ENCODE measurements around the gene ST7.

The ST7 gene

DNA sequence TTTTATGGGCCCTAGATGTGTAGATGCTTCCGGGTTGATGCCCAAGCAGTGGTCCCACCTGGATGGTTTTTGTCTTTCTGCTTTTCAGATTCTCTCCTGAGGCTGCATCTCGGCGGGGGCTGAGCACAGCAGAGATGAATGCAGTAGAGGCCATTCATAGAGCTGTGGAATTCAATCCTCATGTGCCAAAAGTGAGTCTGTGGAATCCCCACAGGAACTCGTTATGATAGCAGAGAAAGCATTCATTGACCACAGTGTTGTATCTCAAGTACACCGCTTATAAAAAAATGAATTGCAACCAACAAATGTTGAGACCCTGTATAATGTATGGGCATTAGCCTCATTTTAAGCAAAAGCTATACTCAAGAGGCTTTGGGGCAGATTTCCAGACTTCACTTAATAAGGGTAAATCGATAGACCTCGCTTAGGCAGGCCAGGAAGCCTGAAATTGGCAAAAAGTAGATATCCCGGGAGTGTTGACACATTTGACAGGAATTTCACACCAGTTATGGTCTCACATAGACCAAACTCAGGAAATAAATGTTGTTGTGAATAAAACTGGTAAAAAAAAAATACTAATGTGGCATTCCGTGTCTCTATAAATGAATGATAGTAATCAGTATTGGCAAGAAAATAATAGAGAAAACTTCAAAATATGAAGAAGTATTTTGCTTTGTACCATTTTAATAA lies 237.6 kb downstream of the ST7 start:
- Histone ChIP-seq H3K9ac (ENCODE audit: low read length) (no peak overlapping the region), H3K4me1 (ENCODE audit: control insufficient read depth, insufficient read depth, low read length) (no peaks in the 10 kb centered on the region), H3K27me3 (ENCODE audit: control insufficient read depth, insufficient read depth, low read length) (no peaks in the 10 kb centered on the region), H3K36me3 (ENCODE audit: control insufficient read depth, insufficient read depth, low read length) (no peaks in the 10 kb centered on the region), H3K9me3 (ENCODE audit: control insufficient read depth, low read length) (no peaks in the 10 kb centered on the region), H3K4me3 (ENCODE audit: low read length) (no peak overlapping the region)

DNA sequence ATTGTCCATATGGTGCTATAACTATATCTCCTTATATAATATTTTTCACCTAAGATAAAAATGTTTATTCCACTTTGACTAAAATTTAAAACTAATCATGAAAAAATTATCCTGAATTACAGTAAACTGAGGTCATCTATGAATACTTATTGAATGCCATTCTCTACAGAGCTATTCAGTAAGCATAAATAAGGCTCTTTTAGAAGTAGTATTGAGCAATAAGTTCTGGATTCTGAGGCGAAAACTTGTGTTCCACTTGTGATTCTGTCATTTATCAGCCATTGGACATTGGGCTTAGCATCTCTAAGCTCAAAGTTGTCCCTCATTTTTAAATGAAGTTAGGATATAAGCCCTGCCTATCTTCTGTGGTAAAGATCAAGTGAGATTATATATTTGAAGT lies 238.8 kb downstream of the ST7 start:
- no peaks in the 10 kb centered on the region for H3K9me3 ChIP-seq (ENCODE audit: control insufficient read depth, low read length)
- no peaks in the 10 kb centered on the region for H3K27me3 ChIP-seq (ENCODE audit: control insufficient read depth, insufficient read depth, low read length)
- H3K9ac ChIP-seq (ENCODE audit: low read length), result no peak overlapping the region
- H3K4me1 ChIP-seq (ENCODE audit: control insufficient read depth, insufficient read depth, low read length), result no peaks in the 10 kb centered on the region
- H3K36me3 ChIP-seq (ENCODE audit: control insufficient read depth, insufficient read depth, low read length), result no peaks in the 10 kb centered on the region
- no peak overlapping the region for H3K4me3 ChIP-seq (ENCODE audit: low read length)

- H3K4me3 ChIP-seq (ENCODE audit: low read length), result no peak overlapping the region
- H3K9ac ChIP-seq (ENCODE audit: low read length), result no peak overlapping the region
- no peaks in the 10 kb centered on the region for H3K9me3 ChIP-seq (ENCODE audit: control insufficient read depth, low read length)
- no peaks in the 10 kb centered on the region for H3K27me3 ChIP-seq (ENCODE audit: control insufficient read depth, insufficient read depth, low read length)
- H3K4me1 ChIP-seq (ENCODE audit: control insufficient read depth, insufficient read depth, low read length), result no peaks in the 10 kb centered on the region
- H3K36me3 ChIP-seq (ENCODE audit: control insufficient read depth, insufficient read depth, low read length), result no peaks in the 10 kb centered on the region
Observed at GRCh38 chr7:117193564-117193963, 240.3 kb downstream of the ST7 start.

DNA sequence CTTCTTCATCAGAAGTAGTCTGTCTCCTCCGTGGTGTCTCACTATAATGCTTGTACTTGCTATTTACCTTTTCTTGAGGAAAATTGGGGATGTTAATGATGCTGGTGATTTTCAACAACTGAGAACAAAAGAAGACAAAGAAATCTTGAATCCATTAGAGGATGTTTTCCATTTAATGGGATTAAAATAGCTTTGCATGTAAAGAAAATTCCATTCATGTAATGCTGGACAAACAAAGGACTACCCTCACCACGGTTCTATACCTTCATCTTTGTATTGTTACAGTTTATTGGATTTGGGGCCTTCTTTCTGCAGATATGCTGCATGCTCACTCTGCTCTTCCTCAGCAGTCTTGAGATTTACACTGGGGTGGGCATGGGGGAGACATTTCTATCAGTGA lies 241.1 kb downstream of the ST7 start:
- no peak overlapping the region for H3K9ac ChIP-seq (ENCODE audit: low read length)
- no peaks in the 10 kb centered on the region for H3K9me3 ChIP-seq (ENCODE audit: control insufficient read depth, low read length)
- no peak overlapping the region for H3K4me3 ChIP-seq (ENCODE audit: low read length)
- no peaks in the 10 kb centered on the region for H3K27me3 ChIP-seq (ENCODE audit: control insufficient read depth, insufficient read depth, low read length)
- H3K4me1 ChIP-seq (ENCODE audit: control insufficient read depth, insufficient read depth, low read length), result no peaks in the 10 kb centered on the region
- H3K36me3 ChIP-seq (ENCODE audit: control insufficient read depth, insufficient read depth, low read length), result no peaks in the 10 kb centered on the region

GRCh38 chr7:117195361-117196029 lies 242.2 kb downstream of the ST7 start:
- no peaks in the 10 kb centered on the region for H3K4me1 ChIP-seq (ENCODE audit: control insufficient read depth, insufficient read depth, low read length)
- no peaks in the 10 kb centered on the region for H3K27me3 ChIP-seq (ENCODE audit: control insufficient read depth, insufficient read depth, low read length)
- H3K36me3 ChIP-seq (ENCODE audit: control insufficient read depth, insufficient read depth, low read length), result no peaks in the 10 kb centered on the region
- no peak overlapping the region for H3K9ac ChIP-seq (ENCODE audit: low read length)
- no peaks in the 10 kb centered on the region for H3K9me3 ChIP-seq (ENCODE audit: control insufficient read depth, low read length)
- no peak overlapping the region for H3K4me3 ChIP-seq (ENCODE audit: low read length)

DNA sequence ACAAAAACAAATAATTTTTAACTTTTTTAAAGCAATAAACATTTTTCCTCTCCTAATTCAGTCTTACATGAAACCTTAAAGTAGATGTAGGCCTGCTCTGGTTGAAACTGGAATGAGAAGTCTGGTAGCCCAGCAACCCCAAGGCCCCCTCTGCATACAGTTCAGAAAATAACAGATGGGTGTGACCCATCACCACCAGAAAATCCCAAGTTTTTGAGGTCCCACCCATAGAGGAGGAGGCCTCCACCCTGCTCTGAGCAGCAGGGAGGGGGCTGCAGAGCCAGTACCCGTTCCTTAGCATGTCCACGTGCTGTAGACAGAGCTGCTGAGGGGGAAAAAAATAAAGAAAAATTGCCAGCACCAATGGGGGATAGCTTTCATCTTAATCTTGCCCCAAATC lies 246.8 kb downstream of the ST7 start:
- no peaks in the 10 kb centered on the region for H3K36me3 ChIP-seq (ENCODE audit: control insufficient read depth, insufficient read depth, low read length)
- no peaks in the 10 kb centered on the region for H3K27me3 ChIP-seq (ENCODE audit: control insufficient read depth, insufficient read depth, low read length)
- H3K9ac ChIP-seq (ENCODE audit: low read length), result no peak overlapping the region
- no peaks in the 10 kb centered on the region for H3K4me1 ChIP-seq (ENCODE audit: control insufficient read depth, insufficient read depth, low read length)
- no peaks in the 10 kb centered on the region for H3K9me3 ChIP-seq (ENCODE audit: control insufficient read depth, low read length)
- no peak overlapping the region for H3K4me3 ChIP-seq (ENCODE audit: low read length)

DNA sequence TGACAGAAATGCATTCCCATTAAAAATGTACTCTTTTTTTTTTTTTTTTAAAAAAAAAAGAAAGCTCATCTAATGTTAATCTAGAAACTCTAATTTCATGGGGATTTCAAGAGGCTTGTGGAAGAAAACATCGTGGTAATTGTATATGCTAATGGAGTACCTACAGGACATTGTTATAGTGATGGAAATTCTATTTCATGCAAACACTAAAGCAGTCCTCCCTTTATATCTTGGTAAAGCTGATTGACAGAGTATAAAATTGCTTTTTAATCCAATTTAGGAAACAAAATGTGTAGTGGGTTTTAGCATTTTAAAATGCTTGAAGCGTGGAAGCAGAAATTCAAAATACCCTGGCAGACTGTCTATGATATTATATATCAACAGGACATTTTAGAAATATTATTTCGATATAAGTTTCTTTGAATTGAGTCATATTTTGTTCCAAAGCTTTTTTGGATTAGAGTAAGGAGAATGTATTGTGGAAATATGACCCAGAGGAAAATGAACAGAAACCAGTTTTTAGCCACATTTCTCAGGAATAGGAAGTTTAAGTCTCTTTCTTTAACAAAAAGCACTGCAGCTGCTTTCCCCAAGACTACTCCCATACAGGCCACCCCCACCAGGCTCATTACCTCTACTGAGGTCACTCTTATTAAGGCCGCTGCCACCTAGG lies 247.6 kb downstream of the ST7 start:
- H3K36me3 ChIP-seq (ENCODE audit: control insufficient read depth, insufficient read depth, low read length), result no peaks in the 10 kb centered on the region
- no peaks in the 10 kb centered on the region for H3K4me1 ChIP-seq (ENCODE audit: control insufficient read depth, insufficient read depth, low read length)
- no peaks in the 10 kb centered on the region for H3K9me3 ChIP-seq (ENCODE audit: control insufficient read depth, low read length)
- no peak overlapping the region for H3K9ac ChIP-seq (ENCODE audit: low read length)
- no peak overlapping the region for H3K4me3 ChIP-seq (ENCODE audit: low read length)
- H3K27me3 ChIP-seq (ENCODE audit: control insufficient read depth, insufficient read depth, low read length), result no peaks in the 10 kb centered on the region

DNA sequence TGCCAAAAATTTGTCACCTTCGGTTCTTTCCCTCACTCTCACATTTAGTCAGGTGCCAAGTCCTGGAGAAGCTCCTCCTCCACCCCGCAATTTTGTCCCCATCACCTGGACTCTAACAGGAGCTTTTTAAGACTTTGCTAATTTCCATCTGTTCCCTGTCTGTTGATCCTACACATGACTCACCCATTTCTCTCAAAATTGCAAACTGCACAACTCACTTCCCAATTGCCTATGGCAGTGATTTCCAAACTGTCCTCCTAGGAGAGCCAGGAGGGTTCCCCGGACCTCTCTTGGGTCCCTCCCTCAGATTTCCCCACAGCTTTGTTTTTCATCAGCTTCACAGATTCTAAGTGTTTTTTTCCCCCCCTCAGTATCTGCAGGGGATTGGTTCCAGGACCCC lies 249.2 kb downstream of the ST7 start:
- H3K9ac ChIP-seq (ENCODE audit: low read length), result no peak overlapping the region
- H3K36me3 ChIP-seq (ENCODE audit: control insufficient read depth, insufficient read depth, low read length), result no peaks in the 10 kb centered on the region
- no peaks in the 10 kb centered on the region for H3K9me3 ChIP-seq (ENCODE audit: control insufficient read depth, low read length)
- H3K4me3 ChIP-seq (ENCODE audit: low read length), result no peak overlapping the region
- no peaks in the 10 kb centered on the region for H3K27me3 ChIP-seq (ENCODE audit: control insufficient read depth, insufficient read depth, low read length)
- no peaks in the 10 kb centered on the region for H3K4me1 ChIP-seq (ENCODE audit: control insufficient read depth, insufficient read depth, low read length)

- Histone ChIP-seq H3K4me1 (ENCODE audit: control insufficient read depth, insufficient read depth, low read length) (no peaks in the 10 kb centered on the region), H3K9me3 (ENCODE audit: control insufficient read depth, low read length) (no peaks in the 10 kb centered on the region), H3K36me3 (ENCODE audit: control insufficient read depth, insufficient read depth, low read length) (no peaks in the 10 kb centered on the region), H3K27me3 (ENCODE audit: control insufficient read depth, insufficient read depth, low read length) (no peaks in the 10 kb centered on the region), H3K4me3 (ENCODE audit: low read length) (no peak overlapping the region), H3K9ac (ENCODE audit: low read length) (no peak overlapping the region)
Observed at GRCh38 chr7:117203205-117203604, 249.9 kb downstream of the ST7 start.

DNA sequence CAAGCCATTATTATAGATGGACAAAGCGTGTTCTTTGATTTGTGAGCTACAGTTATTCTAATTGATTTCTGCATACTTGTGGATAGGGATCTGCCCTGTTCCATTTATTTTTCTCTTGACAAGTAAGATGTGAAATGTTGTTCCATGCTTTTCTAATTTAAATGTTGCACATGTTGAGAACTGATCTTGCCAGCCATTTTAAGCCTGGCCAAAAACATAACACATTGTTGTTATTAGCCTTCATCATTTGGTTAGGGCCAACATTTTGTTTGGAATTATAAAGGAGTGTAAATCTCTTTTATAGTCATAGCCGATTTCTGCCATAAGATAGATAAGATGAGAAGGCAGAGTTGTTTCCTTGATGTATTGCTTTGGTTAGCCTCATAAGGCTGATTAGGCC lies 252.6 kb downstream of the ST7 start:
- no peak overlapping the region for H3K9ac ChIP-seq (ENCODE audit: low read length)
- no peak overlapping the region for H3K4me3 ChIP-seq (ENCODE audit: low read length)
- no peaks in the 10 kb centered on the region for H3K9me3 ChIP-seq (ENCODE audit: control insufficient read depth, low read length)
- H3K36me3 ChIP-seq (ENCODE audit: control insufficient read depth, insufficient read depth, low read length), result no peaks in the 10 kb centered on the region
- H3K27me3 ChIP-seq (ENCODE audit: control insufficient read depth, insufficient read depth, low read length), result no peaks in the 10 kb centered on the region
- H3K4me1 ChIP-seq (ENCODE audit: control insufficient read depth, insufficient read depth, low read length), result no peaks in the 10 kb centered on the region

GRCh38 chr7:117208257-117208656 lies 255.0 kb downstream of the ST7 start:
- H3K9ac ChIP-seq (ENCODE audit: low read length), result no peak overlapping the region
- no peak overlapping the region for H3K4me3 ChIP-seq (ENCODE audit: low read length)
- H3K27me3 ChIP-seq (ENCODE audit: control insufficient read depth, insufficient read depth, low read length), result no peaks in the 10 kb centered on the region
- no peaks in the 10 kb centered on the region for H3K36me3 ChIP-seq (ENCODE audit: control insufficient read depth, insufficient read depth, low read length)
- H3K9me3 ChIP-seq (ENCODE audit: control insufficient read depth, low read length), result no peaks in the 10 kb centered on the region
- no peaks in the 10 kb centered on the region for H3K4me1 ChIP-seq (ENCODE audit: control insufficient read depth, insufficient read depth, low read length)

GRCh38 chr7:117210397-117210796 lies 257.1 kb downstream of the ST7 start:
- no peak overlapping the region for H3K4me3 ChIP-seq (ENCODE audit: low read length)
- no peaks in the 10 kb centered on the region for H3K4me1 ChIP-seq (ENCODE audit: control insufficient read depth, insufficient read depth, low read length)
- no peaks in the 10 kb centered on the region for H3K9me3 ChIP-seq (ENCODE audit: control insufficient read depth, low read length)
- no peaks in the 10 kb centered on the region for H3K27me3 ChIP-seq (ENCODE audit: control insufficient read depth, insufficient read depth, low read length)
- H3K36me3 ChIP-seq (ENCODE audit: control insufficient read depth, insufficient read depth, low read length), result no peaks in the 10 kb centered on the region
- H3K9ac ChIP-seq (ENCODE audit: low read length), result no peak overlapping the region

All from mucosa of stomach (tissue), 1 donor.